IPS-15b (cell line): ENCODE results near the gene DDX52.
"Not testable (repeated sequence)": the region's sequence is repeated elsewhere in the genome, so short reads cannot be mapped to it uniquely, and the experiment has no call there.

Source experiments
- H3K27me3 ChIP-seq: one replicate; pipeline ENCODE4 v1.6.1; 2013; ENCODE audit warnings: low read length; ENCODE audit not compliant: control insufficient read depth, insufficient read depth
- H3K36me3 ChIP-seq: one replicate; pipeline ENCODE4 v1.6.1; 2013; ENCODE audit warnings: low read length; ENCODE audit not compliant: control insufficient read depth, insufficient read depth
- H3K4me1 ChIP-seq: one replicate; pipeline ENCODE4 v1.6.1; 2013; ENCODE audit warnings: mild to moderate bottlenecking, low read length; ENCODE audit not compliant: control insufficient read depth, insufficient read depth
- H3K4me3 ChIP-seq: one replicate; pipeline ENCODE4 v1.5.1; 2013; ENCODE audit warnings: low read depth, low read length
- H3K9ac ChIP-seq: one replicate; pipeline ENCODE4 v1.6.1; 2013; ENCODE audit warnings: low read depth, mild to moderate bottlenecking, low read length
- H3K9me3 ChIP-seq: one replicate; pipeline ENCODE4 v1.6.1; 2013; ENCODE audit warnings: mild to moderate bottlenecking, low read length; ENCODE audit not compliant: control insufficient read depth, insufficient read depth

Gene DDX52

GRCh38 chr17:37643118-37643766, at the start of gene DDX52:
TSS of gene DDX52 (minus strand) at chr17:37643446. CDS start at chr17:37643420, 26 bp downstream.
- no peaks in the 10 kb centered on the region for H3K4me1 ChIP-seq
- no peaks in the 10 kb centered on the region for H3K9me3 ChIP-seq
- H3K27me3 ChIP-seq: peaks cover 24% of the 10 kb centered on the region
- peak within 1 kb of the TSS; percentile 88 for H3K4me3 ChIP-seq
- H3K9ac ChIP-seq: peak within 1 kb of the TSS; percentile 80
- peaks cover 2% of the 10 kb centered on the region for H3K36me3 ChIP-seq

GRCh38 chr17:37691807-37692206, 48.6 kb upstream of the DDX52 start:
- no peaks in the 10 kb centered on the region for H3K9me3 ChIP-seq
- H3K27me3 ChIP-seq: no peaks in the 10 kb centered on the region
- no peaks in the 10 kb centered on the region for H3K36me3 ChIP-seq
- no peak overlapping the region for H3K9ac ChIP-seq
- no peak overlapping the region for H3K4me3 ChIP-seq
- H3K4me1 ChIP-seq: no peaks in the 10 kb centered on the region

- H3K27me3 ChIP-seq: no peaks in the 10 kb centered on the region
- H3K36me3 ChIP-seq: no peaks in the 10 kb centered on the region
- no peak overlapping the region for H3K4me3 ChIP-seq
- H3K9ac ChIP-seq: no peak overlapping the region
- no peaks in the 10 kb centered on the region for H3K4me1 ChIP-seq
- no peaks in the 10 kb centered on the region for H3K9me3 ChIP-seq
These were observed 46.1 kb upstream of the DDX52 start for GRCh38 chr17:37689317-37689716.

GRCh38 chr17:37683454-37683984, 40.3 kb upstream of the DDX52 start:
- Histone ChIP-seq H3K36me3 (no peaks in the 10 kb centered on the region), H3K4me1 (no peaks in the 10 kb centered on the region), H3K9me3 (no peaks in the 10 kb centered on the region), H3K27me3 (no peaks in the 10 kb centered on the region), H3K9ac (no peak overlapping the region), H3K4me3 (no peak overlapping the region)

- H3K4me3 ChIP-seq: no peak overlapping the region
- H3K9me3 ChIP-seq: no peaks in the 10 kb centered on the region
- no peaks in the 10 kb centered on the region for H3K4me1 ChIP-seq
- no peaks in the 10 kb centered on the region for H3K27me3 ChIP-seq
- H3K9ac ChIP-seq: no peak overlapping the region
- no peaks in the 10 kb centered on the region for H3K36me3 ChIP-seq
These were observed 38.8 kb upstream of the DDX52 start for GRCh38 chr17:37682007-37682406.

GRCh38 chr17:37679995-37680394, 36.7 kb upstream of the DDX52 start:
- not testable (repeated sequence) for H3K36me3 ChIP-seq, H3K4me1 ChIP-seq, H3K9ac ChIP-seq, H3K27me3 ChIP-seq, H3K9me3 ChIP-seq, H3K4me3 ChIP-seq

- Histone ChIP-seq H3K9ac (no peak overlapping the region), H3K4me3 (no peak overlapping the region), H3K4me1 (no peaks in the 10 kb centered on the region), H3K27me3 (no peaks in the 10 kb centered on the region), H3K36me3 (no peaks in the 10 kb centered on the region), H3K9me3 (no peaks in the 10 kb centered on the region)
These were observed 34.8 kb upstream of the DDX52 start for GRCh38 chr17:37678036-37678435.

GRCh38 chr17:37677021-37677420, 33.8 kb upstream of the DDX52 start:
- Histone ChIP-seq H3K9me3 (no peaks in the 10 kb centered on the region), H3K36me3 (no peaks in the 10 kb centered on the region), H3K4me3 (no peak overlapping the region), H3K9ac (no peak overlapping the region), H3K4me1 (no peaks in the 10 kb centered on the region), H3K27me3 (no peaks in the 10 kb centered on the region)

GRCh38 chr17:37676115-37676925, 33.1 kb upstream of the DDX52 start:
- H3K36me3 ChIP-seq: no peaks in the 10 kb centered on the region
- H3K9me3 ChIP-seq: no peaks in the 10 kb centered on the region
- no peak overlapping the region for H3K9ac ChIP-seq
- H3K27me3 ChIP-seq: no peaks in the 10 kb centered on the region
- no peaks in the 10 kb centered on the region for H3K4me1 ChIP-seq
- no peak overlapping the region for H3K4me3 ChIP-seq

- no peak overlapping the region for H3K9ac ChIP-seq
- H3K4me1 ChIP-seq: no peaks in the 10 kb centered on the region
- H3K9me3 ChIP-seq: no peaks in the 10 kb centered on the region
- H3K4me3 ChIP-seq: no peak overlapping the region
- H3K36me3 ChIP-seq: no peaks in the 10 kb centered on the region
- no peaks in the 10 kb centered on the region for H3K27me3 ChIP-seq
These were observed 31.3 kb upstream of the DDX52 start for GRCh38 chr17:37674511-37674910.

- no peaks in the 10 kb centered on the region for H3K27me3 ChIP-seq
- H3K9me3 ChIP-seq: no peaks in the 10 kb centered on the region
- H3K9ac ChIP-seq: no peak overlapping the region
- H3K4me1 ChIP-seq: no peaks in the 10 kb centered on the region
- H3K36me3 ChIP-seq: no peaks in the 10 kb centered on the region
- H3K4me3 ChIP-seq: no peak overlapping the region
These were observed 30.1 kb upstream of the DDX52 start for GRCh38 chr17:37673386-37673785.

- Histone ChIP-seq H3K4me3 (no peak overlapping the region), H3K27me3 (no peaks in the 10 kb centered on the region), H3K9me3 (no peaks in the 10 kb centered on the region), H3K36me3 (no peaks in the 10 kb centered on the region), H3K4me1 (no peaks in the 10 kb centered on the region), H3K9ac (no peak overlapping the region)
These were observed 29.4 kb upstream of the DDX52 start for GRCh38 chr17:37672548-37673078.
